Measurements from ENCODE around the gene AGBL3.

DNA sequence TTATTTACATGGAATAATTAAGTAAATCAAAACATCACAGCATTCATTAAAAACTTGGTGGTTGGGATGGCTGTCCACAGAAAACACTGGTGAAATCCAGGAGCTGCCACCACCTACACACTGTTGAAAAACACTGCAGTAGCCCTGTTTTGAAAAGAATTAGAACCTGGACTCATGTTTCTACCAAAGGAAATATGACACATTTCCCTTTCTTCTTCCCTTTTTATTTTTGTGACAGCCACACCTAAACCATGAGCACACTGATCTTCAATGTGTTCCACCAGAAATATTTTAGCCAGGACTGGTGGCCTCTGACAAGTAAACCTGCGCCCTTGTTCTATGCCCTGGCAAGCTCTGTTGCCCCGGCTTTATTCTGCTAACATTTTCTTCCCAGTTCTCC is 164.8 kb downstream of the AGBL3 start:
- TF ChIP-seq, protein P1, sequence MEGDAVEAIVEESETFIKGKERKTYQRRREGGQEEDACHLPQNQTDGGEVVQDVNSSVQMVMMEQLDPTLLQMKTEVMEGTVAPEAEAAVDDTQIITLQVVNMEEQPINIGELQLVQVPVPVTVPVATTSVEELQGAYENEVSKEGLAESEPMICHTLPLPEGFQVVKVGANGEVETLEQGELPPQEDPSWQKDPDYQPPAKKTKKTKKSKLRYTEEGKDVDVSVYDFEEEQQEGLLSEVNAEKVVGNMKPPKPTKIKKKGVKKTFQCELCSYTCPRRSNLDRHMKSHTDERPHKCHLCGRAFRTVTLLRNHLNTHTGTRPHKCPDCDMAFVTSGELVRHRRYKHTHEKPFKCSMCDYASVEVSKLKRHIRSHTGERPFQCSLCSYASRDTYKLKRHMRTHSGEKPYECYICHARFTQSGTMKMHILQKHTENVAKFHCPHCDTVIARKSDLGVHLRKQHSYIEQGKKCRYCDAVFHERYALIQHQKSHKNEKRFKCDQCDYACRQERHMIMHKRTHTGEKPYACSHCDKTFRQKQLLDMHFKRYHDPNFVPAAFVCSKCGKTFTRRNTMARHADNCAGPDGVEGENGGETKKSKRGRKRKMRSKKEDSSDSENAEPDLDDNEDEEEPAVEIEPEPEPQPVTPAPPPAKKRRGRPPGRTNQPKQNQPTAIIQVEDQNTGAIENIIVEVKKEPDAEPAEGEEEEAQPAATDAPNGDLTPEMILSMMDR (conservative IDR thresholded peaks at IDR 0.05; ENCODE audit: low read depth in 2 of 2), result no peak
- TF ChIP-seq EZH2 (IDR thresholded peaks at IDR 0.05; ENCODE audit: low read depth, unreplicated experiment) (no peak), ZNF331 (CRISPR knock-in tag; IDR thresholded peaks at IDR 0.05; ENCODE audit: low read depth) (no peak), POLR2AphosphoS5 (IDR thresholded peaks at IDR 0.05; ENCODE audit: low read depth) (no peak), CREB1 (CRISPR knock-in tag; IDR thresholded peaks at IDR 0.05; ENCODE audit: low read depth) (no peak), EZH2phosphoT487 (IDR thresholded peaks at IDR 0.05; ENCODE audit: unreplicated experiment) (no peak), JUNB (IDR thresholded peaks at IDR 0.05; ENCODE audit: unreplicated experiment) (no peak)
- TF ChIP-seq, protein P2, sequence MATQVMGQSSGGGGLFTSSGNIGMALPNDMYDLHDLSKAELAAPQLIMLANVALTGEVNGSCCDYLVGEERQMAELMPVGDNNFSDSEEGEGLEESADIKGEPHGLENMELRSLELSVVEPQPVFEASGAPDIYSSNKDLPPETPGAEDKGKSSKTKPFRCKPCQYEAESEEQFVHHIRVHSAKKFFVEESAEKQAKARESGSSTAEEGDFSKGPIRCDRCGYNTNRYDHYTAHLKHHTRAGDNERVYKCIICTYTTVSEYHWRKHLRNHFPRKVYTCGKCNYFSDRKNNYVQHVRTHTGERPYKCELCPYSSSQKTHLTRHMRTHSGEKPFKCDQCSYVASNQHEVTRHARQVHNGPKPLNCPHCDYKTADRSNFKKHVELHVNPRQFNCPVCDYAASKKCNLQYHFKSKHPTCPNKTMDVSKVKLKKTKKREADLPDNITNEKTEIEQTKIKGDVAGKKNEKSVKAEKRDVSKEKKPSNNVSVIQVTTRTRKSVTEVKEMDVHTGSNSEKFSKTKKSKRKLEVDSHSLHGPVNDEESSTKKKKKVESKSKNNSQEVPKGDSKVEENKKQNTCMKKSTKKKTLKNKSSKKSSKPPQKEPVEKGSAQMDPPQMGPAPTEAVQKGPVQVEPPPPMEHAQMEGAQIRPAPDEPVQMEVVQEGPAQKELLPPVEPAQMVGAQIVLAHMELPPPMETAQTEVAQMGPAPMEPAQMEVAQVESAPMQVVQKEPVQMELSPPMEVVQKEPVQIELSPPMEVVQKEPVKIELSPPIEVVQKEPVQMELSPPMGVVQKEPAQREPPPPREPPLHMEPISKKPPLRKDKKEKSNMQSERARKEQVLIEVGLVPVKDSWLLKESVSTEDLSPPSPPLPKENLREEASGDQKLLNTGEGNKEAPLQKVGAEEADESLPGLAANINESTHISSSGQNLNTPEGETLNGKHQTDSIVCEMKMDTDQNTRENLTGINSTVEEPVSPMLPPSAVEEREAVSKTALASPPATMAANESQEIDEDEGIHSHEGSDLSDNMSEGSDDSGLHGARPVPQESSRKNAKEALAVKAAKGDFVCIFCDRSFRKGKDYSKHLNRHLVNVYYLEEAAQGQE (IDR thresholded peaks at IDR 0.05; ENCODE audit: unreplicated experiment), result no peak
